ENCODE measurements around the gene WIZ. TPM values are rescaled to one million over a fixed set of nuclear protein-coding genes. Genes with fewer than 3 reads are reported as not detected.

Gene WIZ
- total and polyA plus RNA-seq, 5 donors from 2014 or later = 0.25 to 17.6 (median 1.0) TPM

DNA sequence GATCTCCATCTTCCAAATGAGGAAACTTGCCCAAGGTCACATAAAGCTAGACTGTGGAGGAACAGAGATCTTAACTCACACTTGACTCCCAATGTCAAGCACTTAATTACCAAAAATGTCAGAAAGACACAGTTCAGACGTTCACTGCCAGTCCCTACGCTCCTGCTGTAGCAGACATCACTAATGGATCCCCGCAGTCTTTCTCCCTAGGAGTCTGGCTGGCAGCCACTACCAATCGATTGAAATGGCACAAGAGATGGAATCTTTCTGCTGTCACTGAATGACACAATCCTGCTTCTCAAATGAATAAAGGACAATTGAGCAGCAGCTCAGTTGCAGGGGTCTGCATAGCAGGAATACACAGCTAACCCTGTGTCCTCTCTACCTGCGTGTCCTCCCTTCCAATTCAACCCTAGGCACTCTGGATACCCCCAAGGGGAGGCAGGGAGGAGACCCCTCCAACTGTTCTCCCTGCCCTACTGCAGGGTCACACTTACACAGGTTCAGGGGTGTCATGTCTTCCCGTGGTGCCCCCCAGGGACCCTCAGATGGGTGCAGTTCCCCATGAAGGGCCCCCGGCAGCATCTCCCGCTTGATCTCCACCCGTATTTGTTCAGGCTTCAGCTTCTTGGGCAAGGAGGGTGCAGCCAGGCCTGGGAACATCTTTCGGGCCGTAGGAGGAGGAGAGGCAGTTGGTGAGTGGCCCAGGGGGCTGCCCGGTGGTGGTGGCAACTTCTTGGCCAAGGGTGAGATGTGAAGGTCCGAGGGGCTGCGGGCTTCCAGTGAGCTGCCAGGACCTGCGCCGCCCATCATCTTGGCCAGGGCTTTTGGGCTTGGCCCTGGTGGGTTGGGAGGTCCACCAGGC lies 23.0 kb downstream of the WIZ start:
- Histone ChIP-seq H3K4me1 (ENCODE audit: control insufficient read depth, insufficient read depth, low read length, poor library complexity, severe bottlenecking) (peaks cover 17% of the 10 kb centered on the region), H3K27me3 (ENCODE audit: control insufficient read depth, insufficient read depth, low read length) (no peaks in the 10 kb centered on the region), H3K4me3 (ENCODE audit: low read depth, low read length) (no peak overlapping the region), H3K9me3 (ENCODE audit: control insufficient read depth in 2 of 2, low read length in 2 of 2) (peaks cover 3 to 7% of the 10 kb centered on the region in 2 experiments), H3K36me3 (ENCODE audit: control insufficient read depth, insufficient read depth, low read length) (peaks cover 39% of the 10 kb centered on the region), H3K27ac (ENCODE audit: insufficient read depth, low read length, poor library complexity, severe bottlenecking) (no peak overlapping the region)
- H3K9me3 Mint-ChIP-seq = peaks cover 0 to 5% (median 0%) of the 10 kb centered on the region in 7 donors
- peaks cover 4% of the 10 kb centered on the region for H3K27me3 Mint-ChIP-seq
- H3K36me3 Mint-ChIP-seq = peaks cover 20% of the 10 kb centered on the region
- no peak overlapping the region for H3K27ac Mint-ChIP-seq
- no peak for ATAC-seq (ENCODE audit: low read depth in 2 of 2)
- peak overlapping the region in 2 of 4 donors; percentile 55 to 61 for H3K4me3 Mint-ChIP-seq
- no peak for DNase-seq
- H3K4me1 Mint-ChIP-seq = peaks cover 0 to 20% (median 10%) of the 10 kb centered on the region in 4 donors

DNA sequence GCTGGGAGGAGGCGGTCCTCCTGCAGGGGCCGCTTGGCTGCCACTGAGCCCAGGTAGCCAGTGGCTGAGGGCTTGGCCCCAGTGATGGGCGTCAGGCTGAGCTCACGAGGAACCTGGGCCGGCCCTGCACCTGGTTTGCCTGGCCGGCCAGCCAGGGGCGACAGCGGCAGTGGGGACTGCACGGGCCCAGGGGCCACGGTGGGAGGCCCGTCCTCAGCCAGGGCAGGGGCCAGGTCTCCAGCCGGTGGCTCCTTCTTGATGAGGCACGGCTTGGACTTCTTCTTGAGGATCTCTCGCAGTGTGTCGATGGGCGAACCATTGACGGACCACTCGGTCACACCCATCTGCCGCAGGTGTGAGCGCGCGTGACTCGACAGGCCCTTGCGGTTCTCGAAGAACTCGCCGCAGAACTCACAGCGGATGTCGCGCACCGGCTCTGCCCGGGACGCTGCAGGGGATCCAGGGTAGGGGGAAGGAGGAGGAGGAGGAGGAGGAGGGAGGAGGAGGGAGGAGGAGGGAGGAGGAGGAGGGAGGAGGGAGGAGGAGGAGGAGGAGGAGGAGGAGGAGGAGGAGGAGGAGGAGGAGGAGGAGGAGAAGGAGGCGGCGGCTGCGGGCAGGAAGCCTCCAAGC lies 24.3 kb downstream of the WIZ start:
- H3K27me3 ChIP-seq (ENCODE audit: control insufficient read depth, insufficient read depth, low read length) = no peaks in the 10 kb centered on the region
- H3K4me3 Mint-ChIP-seq = no peak overlapping the region
- ATAC-seq (ENCODE audit: low read depth in 2 of 2) (no peak), DNase-seq (no peak)
- peaks cover 3 to 7% of the 10 kb centered on the region in 2 experiments for H3K9me3 ChIP-seq (ENCODE audit: control insufficient read depth in 2 of 2, low read length in 2 of 2)
- H3K4me1 Mint-ChIP-seq = peaks cover 0 to 8% (median 2%) of the 10 kb centered on the region in 4 donors
- H3K27ac Mint-ChIP-seq = no peak overlapping the region
- H3K27me3 Mint-ChIP-seq = peaks cover 4% of the 10 kb centered on the region
- H3K27ac ChIP-seq (ENCODE audit: insufficient read depth, low read length, poor library complexity, severe bottlenecking) = no peak overlapping the region
- H3K4me3 ChIP-seq (ENCODE audit: low read depth, low read length) = no peak overlapping the region
- H3K4me1 ChIP-seq (ENCODE audit: control insufficient read depth, insufficient read depth, low read length, poor library complexity, severe bottlenecking) = peaks cover 5% of the 10 kb centered on the region
- H3K36me3 ChIP-seq (ENCODE audit: control insufficient read depth, insufficient read depth, low read length) = peaks cover 39% of the 10 kb centered on the region
- H3K9me3 Mint-ChIP-seq = peaks cover 0 to 5% (median 0%) of the 10 kb centered on the region in 7 donors
- peaks cover 20% of the 10 kb centered on the region for H3K36me3 Mint-ChIP-seq

DNA sequence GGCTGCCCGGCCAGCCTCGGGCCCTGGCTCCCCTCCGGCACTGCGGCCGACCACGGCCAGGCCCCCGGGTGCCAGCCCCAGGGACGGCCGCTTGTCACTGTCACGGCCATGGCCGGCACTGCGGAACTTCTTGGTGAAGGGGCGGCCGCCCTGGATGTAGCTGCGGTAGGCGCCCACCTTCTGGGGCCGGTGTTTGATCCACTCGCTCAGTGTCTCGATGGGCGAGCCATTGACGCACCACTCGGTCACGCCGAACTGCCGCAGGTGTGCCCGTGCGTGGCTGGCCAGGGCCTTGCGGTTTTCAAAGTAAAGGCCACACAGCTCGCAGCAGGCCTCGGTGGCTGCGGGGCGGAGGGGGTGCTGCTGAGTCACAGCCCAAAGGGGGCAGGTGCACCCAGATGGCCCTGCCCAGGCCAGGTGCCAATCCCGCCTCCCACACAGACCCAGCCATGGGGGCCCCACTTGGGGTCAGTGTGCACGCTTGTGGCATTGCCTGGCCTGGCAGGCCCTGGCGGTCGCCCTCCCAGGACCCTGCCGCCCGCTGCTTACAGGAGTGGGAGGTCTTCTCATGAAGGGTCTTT lies 25.0 kb downstream of the WIZ start:
- Mint-ChIP-seq H3K36me3 (peaks cover 20% of the 10 kb centered on the region), H3K27ac (no peak overlapping the region), H3K9me3 (peaks cover 0 to 5% (median 0%) of the 10 kb centered on the region in 7 donors), H3K4me1 (peaks cover 0 to 6% (median 2%) of the 10 kb centered on the region in 4 donors), H3K27me3 (peaks cover 4% of the 10 kb centered on the region), H3K4me3 (no peak overlapping the region)
- H3K4me3 ChIP-seq (ENCODE audit: low read depth, low read length) = no peak overlapping the region
- H3K27ac ChIP-seq (ENCODE audit: insufficient read depth, low read length, poor library complexity, severe bottlenecking) = no peak overlapping the region
- H3K27me3 ChIP-seq (ENCODE audit: control insufficient read depth, insufficient read depth, low read length) = no peaks in the 10 kb centered on the region
- peaks cover 39% of the 10 kb centered on the region for H3K36me3 ChIP-seq (ENCODE audit: control insufficient read depth, insufficient read depth, low read length)
- ATAC-seq (ENCODE audit: low read depth in 2 of 2) (no peak), DNase-seq (no peak)
- H3K4me1 ChIP-seq (ENCODE audit: control insufficient read depth, insufficient read depth, low read length, poor library complexity, severe bottlenecking) = peaks cover under 1% of the 10 kb centered on the region
- H3K9me3 ChIP-seq (ENCODE audit: control insufficient read depth in 2 of 2, low read length in 2 of 2) = peaks cover 3 to 7% of the 10 kb centered on the region in 2 experiments

DNA sequence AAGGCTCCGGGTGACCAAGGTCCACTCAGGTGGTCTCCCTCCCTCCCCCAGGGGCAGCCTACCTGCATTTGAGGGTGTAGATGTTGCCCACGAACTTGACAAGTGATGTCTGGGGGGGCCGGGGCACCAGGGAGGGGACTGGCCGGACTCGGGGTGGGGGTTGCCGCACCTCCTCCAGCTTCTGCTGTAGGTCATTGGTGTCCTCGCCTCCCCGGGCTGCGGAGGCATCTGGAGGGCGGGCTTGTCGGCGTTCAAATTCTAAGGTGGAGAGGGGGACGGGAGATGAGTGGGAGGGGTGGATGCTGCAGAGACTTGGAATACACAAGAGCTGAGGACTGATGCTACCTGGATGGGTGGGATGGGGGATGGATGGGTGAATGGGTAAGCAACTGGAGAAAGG lies 25.6 kb downstream of the WIZ start:
- H3K4me1 Mint-ChIP-seq = peaks cover 0 to 12% (median 3%) of the 10 kb centered on the region in 4 donors
- no peak overlapping the region for H3K4me3 ChIP-seq (ENCODE audit: low read depth, low read length)
- H3K9me3 Mint-ChIP-seq = peaks cover 0 to 5% (median 0%) of the 10 kb centered on the region in 7 donors
- H3K27me3 ChIP-seq (ENCODE audit: control insufficient read depth, insufficient read depth, low read length) = no peaks in the 10 kb centered on the region
- H3K27ac ChIP-seq (ENCODE audit: insufficient read depth, low read length, poor library complexity, severe bottlenecking) = no peak overlapping the region
- H3K4me1 ChIP-seq (ENCODE audit: control insufficient read depth, insufficient read depth, low read length, poor library complexity, severe bottlenecking) = peaks cover 7% of the 10 kb centered on the region
- DNase-seq (no peak), ATAC-seq (ENCODE audit: low read depth in 2 of 2) (no peak)
- H3K36me3 Mint-ChIP-seq = peaks cover 20% of the 10 kb centered on the region
- H3K36me3 ChIP-seq (ENCODE audit: control insufficient read depth, insufficient read depth, low read length) = peaks cover 39% of the 10 kb centered on the region
- peaks cover 4% of the 10 kb centered on the region for H3K27me3 Mint-ChIP-seq
- no peak overlapping the region for H3K4me3 Mint-ChIP-seq
- H3K9me3 ChIP-seq (ENCODE audit: control insufficient read depth in 2 of 2, low read length in 2 of 2) = peaks cover 3 to 7% of the 10 kb centered on the region in 2 experiments
- no peak overlapping the region for H3K27ac Mint-ChIP-seq

DNA sequence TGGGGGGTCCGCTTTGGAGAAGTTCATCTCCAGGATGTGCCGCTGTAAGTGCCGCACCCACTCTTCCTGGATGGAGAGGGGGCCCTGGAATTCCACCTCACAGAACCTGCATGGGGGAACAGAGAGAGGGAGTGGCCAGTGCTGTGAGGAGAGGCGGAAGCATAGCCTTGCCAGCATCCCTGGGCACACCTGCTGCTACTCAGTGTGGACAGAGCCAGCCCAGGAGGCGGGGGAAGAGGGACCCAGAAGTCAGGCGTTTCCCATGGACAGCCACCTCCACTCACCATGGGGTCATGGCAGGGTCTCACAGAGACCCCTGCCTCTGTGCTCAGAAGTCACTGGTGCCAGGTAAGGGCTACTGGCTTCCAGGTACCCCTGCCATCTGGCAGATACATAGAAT lies 26.6 kb downstream of the WIZ start:
- no peak overlapping the region for H3K4me3 Mint-ChIP-seq
- H3K9me3 ChIP-seq (ENCODE audit: control insufficient read depth in 2 of 2, low read length in 2 of 2) = peaks cover 3 to 7% of the 10 kb centered on the region in 2 experiments
- H3K27me3 Mint-ChIP-seq = peaks cover 9% of the 10 kb centered on the region
- H3K9me3 Mint-ChIP-seq = peaks cover 0 to 5% (median 0%) of the 10 kb centered on the region in 7 donors
- H3K4me1 Mint-ChIP-seq = peaks cover 0 to 19% (median 7%) of the 10 kb centered on the region in 4 donors
- no peak overlapping the region for H3K27ac ChIP-seq (ENCODE audit: insufficient read depth, low read length, poor library complexity, severe bottlenecking)
- no peak for ATAC-seq (ENCODE audit: low read depth in 2 of 2)
- H3K27ac Mint-ChIP-seq = no peak overlapping the region
- H3K36me3 ChIP-seq (ENCODE audit: control insufficient read depth, insufficient read depth, low read length) = peaks cover 39% of the 10 kb centered on the region
- peaks cover 20% of the 10 kb centered on the region for H3K36me3 Mint-ChIP-seq
- no peaks in the 10 kb centered on the region for H3K27me3 ChIP-seq (ENCODE audit: control insufficient read depth, insufficient read depth, low read length)
- peaks cover 10% of the 10 kb centered on the region for H3K4me1 ChIP-seq (ENCODE audit: control insufficient read depth, insufficient read depth, low read length, poor library complexity, severe bottlenecking)
- no peak overlapping the region for H3K4me3 ChIP-seq (ENCODE audit: low read depth, low read length)
- DNase-seq = no peak

DNA sequence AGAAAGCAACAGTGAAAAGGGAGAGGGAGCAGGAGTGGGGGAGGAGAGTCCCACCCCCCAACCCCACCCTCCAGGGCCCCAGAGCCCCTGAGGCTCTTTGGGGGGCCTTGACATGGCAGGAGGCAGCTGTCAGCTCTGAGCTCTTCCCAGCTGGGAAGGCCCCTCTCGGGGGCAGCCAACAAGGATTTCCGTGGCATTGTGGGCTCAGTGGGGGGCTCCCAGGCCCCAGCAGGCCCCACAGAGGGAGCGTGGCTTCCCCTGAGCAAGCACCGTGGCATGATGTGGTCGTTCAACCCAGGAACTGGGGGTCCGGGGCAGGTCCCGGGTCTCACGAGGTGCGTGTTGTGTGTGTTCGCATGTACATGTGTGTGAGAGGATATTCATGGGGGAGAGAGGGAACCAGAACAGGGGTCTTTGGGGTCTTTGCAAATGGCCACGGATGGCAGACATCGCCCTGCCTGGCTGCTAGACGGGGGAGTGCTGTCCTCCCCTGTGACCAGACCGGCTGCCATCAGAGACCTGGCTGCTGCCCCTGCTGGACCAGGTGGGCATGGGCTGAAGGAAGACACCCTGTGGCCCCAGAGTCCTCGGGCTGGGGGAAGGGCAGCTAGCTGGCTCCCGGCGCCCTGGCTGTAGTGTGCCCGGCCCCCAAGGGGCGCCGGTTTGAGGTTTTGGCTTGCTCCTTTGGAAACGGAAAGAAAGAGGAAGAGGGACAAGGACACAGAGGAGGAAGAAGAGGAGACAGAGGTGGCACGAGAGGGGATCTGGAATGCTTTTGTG lies 27.3 kb downstream of the WIZ start:
- no peak overlapping the region for H3K4me3 ChIP-seq (ENCODE audit: low read depth, low read length)
- Mint-ChIP-seq H3K9me3 (peaks cover 0 to 5% (median 0%) of the 10 kb centered on the region in 7 donors), H3K36me3 (peaks cover 20% of the 10 kb centered on the region), H3K27ac (no peak overlapping the region), H3K4me3 (no peak overlapping the region), H3K27me3 (peaks cover 9% of the 10 kb centered on the region), H3K4me1 (peaks cover 0 to 25% (median 13%) of the 10 kb centered on the region in 4 donors)
- peaks cover 17% of the 10 kb centered on the region for H3K4me1 ChIP-seq (ENCODE audit: control insufficient read depth, insufficient read depth, low read length, poor library complexity, severe bottlenecking)
- ATAC-seq (ENCODE audit: low read depth in 2 of 2) (no peak), DNase-seq (no peak)
- H3K27me3 ChIP-seq (ENCODE audit: control insufficient read depth, insufficient read depth, low read length) = no peaks in the 10 kb centered on the region
- H3K36me3 ChIP-seq (ENCODE audit: control insufficient read depth, insufficient read depth, low read length) = peaks cover 39% of the 10 kb centered on the region
- no peak overlapping the region for H3K27ac ChIP-seq (ENCODE audit: insufficient read depth, low read length, poor library complexity, severe bottlenecking)
- H3K9me3 ChIP-seq (ENCODE audit: control insufficient read depth in 2 of 2, low read length in 2 of 2) = peaks cover 3 to 7% of the 10 kb centered on the region in 2 experiments

DNA sequence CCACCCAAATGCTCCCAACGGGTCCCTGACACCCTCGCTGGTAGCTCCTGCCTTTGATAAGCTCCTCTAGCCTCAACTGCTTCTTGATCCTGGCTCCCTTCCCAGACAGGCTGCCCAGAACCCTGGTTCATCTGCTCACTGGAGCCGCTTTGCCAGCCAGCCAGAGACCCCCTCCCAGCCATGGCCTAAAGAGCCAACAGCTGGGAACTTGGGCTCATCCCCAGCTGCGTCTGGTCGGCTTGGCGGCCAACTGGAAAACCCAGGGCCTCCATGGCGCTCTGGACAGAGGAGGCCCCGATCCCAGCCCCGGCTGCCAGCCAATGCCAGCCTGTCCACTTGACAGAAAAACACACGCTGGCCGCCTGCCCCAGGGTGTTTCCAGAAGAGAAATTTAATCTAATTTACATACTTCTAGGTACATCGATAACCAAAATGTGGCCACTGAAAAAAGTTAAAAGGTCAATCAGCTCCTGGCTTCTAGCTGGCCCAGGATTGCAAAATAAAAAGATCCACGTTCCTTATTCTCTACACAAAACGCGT lies 28.0 kb downstream of the WIZ start:
- peaks cover 34% of the 10 kb centered on the region for H3K36me3 ChIP-seq (ENCODE audit: control insufficient read depth, insufficient read depth, low read length)
- no peak overlapping the region for H3K27ac ChIP-seq (ENCODE audit: insufficient read depth, low read length, poor library complexity, severe bottlenecking)
- no peaks in the 10 kb centered on the region for H3K27me3 ChIP-seq (ENCODE audit: control insufficient read depth, insufficient read depth, low read length)
- DNase-seq (no peak), ATAC-seq (ENCODE audit: low read depth in 2 of 2) (no peak)
- Mint-ChIP-seq H3K4me3 (no peak overlapping the region), H3K27ac (no peak overlapping the region), H3K4me1 (peaks cover under 1 to 32% (median 19%) of the 10 kb centered on the region in 4 donors), H3K27me3 (peaks cover 9% of the 10 kb centered on the region), H3K9me3 (peaks cover 0 to 5% (median 0%) of the 10 kb centered on the region in 7 donors), H3K36me3 (peaks cover 17% of the 10 kb centered on the region)
- peaks cover 3 to 7% of the 10 kb centered on the region in 2 experiments for H3K9me3 ChIP-seq (ENCODE audit: control insufficient read depth in 2 of 2, low read length in 2 of 2)
- H3K4me1 ChIP-seq (ENCODE audit: control insufficient read depth, insufficient read depth, low read length, poor library complexity, severe bottlenecking) = peaks cover 24% of the 10 kb centered on the region
- H3K4me3 ChIP-seq (ENCODE audit: low read depth, low read length) = no peak overlapping the region

Measured in CD4-positive, CD25-positive, alpha-beta regulatory T cell (primary cell).